ENCODE measurements around the gene C3AR1. TPM values are rescaled to one million over a fixed set of nuclear protein-coding genes. Genes with fewer than 3 reads are reported as not detected.
A peak's percentile ranks its signal among the peaks of the same experiment; 100 is the strongest.

C3AR1 gene
- total RNA-seq, 1 experiment from 2014 or later: not detected

DNA sequence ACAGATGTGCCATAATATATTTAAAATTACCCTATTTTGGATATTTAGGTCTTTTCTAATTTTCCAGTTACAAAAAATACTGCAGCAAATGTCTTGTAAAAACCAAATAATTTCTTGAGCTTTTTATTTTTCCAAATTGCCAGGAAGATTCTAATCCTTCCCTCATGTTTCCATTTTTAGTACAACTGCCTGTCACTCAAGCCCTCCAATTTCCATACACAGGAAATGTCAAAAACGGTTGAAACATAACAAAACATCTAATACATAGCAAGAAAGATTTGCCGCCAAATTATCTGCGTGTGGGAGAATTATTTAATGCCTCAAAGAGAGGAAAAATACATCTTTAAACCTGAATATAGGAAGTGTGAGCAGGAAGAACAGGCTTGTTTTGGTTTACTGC is 36.0 kb downstream of the C3AR1 start:
- intact Hi-C loops (cut with micrococcal nuclease; ENCODE audit: unreplicated experiment) (no loop called here), in situ Hi-C loops (cut with HindIII; ENCODE audit: low pct_unique_long_range_greater_than_20kb, low sequenced_read_pairs) (no loop called here)
- Histone ChIP-seq H3K36me3 (ENCODE audit: control insufficient read depth, insufficient read depth, low read length) (no peaks in the 10 kb centered on the region; the same call in 1 of the 2 replicates), H3K4me1 (ENCODE audit: control insufficient read depth, insufficient read depth, low read length) (peaks cover 15% of the 10 kb centered on the region), H3K9me3 (ENCODE audit: control insufficient read depth, insufficient read depth, low read depth, low read length) (no peaks in the 10 kb centered on the region), H3K27me3 (ENCODE audit: control insufficient read depth, insufficient read depth, low read length) (no peaks in the 10 kb centered on the region), H3K27ac (ENCODE audit: low read length) (no peak overlapping the region), H3K4me3 (ENCODE audit: low read depth in 2 of 2, low read length in 2 of 2) (no peak overlapping the region)
- CTCF ChIA-PET: no interaction called here
- POLR2A ChIA-PET: no interaction called here
- no peak for DNase-seq (ENCODE audit: low read depth, low spot score)
- TF ChIP-seq POLR2AphosphoS5 (IDR thresholded peaks at IDR 0.05; ENCODE audit: low read depth, low read length): no peak
- no TSS peak for BruUV-seq (replicated peaks)
- ATAC-seq: no peak

DNA sequence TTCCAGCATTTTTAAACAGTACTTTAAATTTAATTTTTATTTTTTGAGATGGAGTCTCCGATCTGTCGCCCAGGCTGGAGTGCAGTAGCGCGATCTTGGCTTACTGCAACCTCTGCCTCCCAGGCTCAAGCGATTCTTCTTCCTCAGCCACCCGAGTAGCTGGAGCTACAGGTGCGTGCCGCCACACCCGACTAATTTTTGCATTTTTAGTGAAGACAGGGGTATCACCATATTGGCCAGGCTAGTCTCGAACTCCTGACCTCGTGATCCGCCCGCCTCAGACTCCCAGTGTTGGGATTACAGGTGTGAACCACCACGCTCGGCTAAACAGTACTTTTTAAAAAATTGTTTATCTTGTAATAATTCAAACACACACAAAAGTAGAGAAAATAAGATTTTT is 37.9 kb downstream of the C3AR1 start:
- DNase-seq (ENCODE audit: low read depth, low spot score): no peak
- in situ Hi-C loops (cut with HindIII; ENCODE audit: low pct_unique_long_range_greater_than_20kb, low sequenced_read_pairs) (no loop called here), intact Hi-C loops (cut with micrococcal nuclease; ENCODE audit: unreplicated experiment) (no loop called here)
- Histone ChIP-seq H3K4me3 (ENCODE audit: low read depth in 2 of 2, low read length in 2 of 2) (no peak overlapping the region), H3K9me3 (ENCODE audit: control insufficient read depth, insufficient read depth, low read depth, low read length) (no peaks in the 10 kb centered on the region), H3K27me3 (ENCODE audit: control insufficient read depth, insufficient read depth, low read length) (no peaks in the 10 kb centered on the region), H3K36me3 (ENCODE audit: control insufficient read depth, insufficient read depth, low read length) (no peaks in the 10 kb centered on the region; the same call in 1 of the 2 replicates), H3K4me1 (ENCODE audit: control insufficient read depth, insufficient read depth, low read length) (no peaks in the 10 kb centered on the region; the same call in none of the 2 replicates), H3K27ac (ENCODE audit: low read length) (no peak overlapping the region)
- TF ChIP-seq, protein P1, sequence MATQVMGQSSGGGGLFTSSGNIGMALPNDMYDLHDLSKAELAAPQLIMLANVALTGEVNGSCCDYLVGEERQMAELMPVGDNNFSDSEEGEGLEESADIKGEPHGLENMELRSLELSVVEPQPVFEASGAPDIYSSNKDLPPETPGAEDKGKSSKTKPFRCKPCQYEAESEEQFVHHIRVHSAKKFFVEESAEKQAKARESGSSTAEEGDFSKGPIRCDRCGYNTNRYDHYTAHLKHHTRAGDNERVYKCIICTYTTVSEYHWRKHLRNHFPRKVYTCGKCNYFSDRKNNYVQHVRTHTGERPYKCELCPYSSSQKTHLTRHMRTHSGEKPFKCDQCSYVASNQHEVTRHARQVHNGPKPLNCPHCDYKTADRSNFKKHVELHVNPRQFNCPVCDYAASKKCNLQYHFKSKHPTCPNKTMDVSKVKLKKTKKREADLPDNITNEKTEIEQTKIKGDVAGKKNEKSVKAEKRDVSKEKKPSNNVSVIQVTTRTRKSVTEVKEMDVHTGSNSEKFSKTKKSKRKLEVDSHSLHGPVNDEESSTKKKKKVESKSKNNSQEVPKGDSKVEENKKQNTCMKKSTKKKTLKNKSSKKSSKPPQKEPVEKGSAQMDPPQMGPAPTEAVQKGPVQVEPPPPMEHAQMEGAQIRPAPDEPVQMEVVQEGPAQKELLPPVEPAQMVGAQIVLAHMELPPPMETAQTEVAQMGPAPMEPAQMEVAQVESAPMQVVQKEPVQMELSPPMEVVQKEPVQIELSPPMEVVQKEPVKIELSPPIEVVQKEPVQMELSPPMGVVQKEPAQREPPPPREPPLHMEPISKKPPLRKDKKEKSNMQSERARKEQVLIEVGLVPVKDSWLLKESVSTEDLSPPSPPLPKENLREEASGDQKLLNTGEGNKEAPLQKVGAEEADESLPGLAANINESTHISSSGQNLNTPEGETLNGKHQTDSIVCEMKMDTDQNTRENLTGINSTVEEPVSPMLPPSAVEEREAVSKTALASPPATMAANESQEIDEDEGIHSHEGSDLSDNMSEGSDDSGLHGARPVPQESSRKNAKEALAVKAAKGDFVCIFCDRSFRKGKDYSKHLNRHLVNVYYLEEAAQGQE (IDR thresholded peaks at IDR 0.05; ENCODE audit: insufficient read depth in 1 of 2, low read depth in 2 of 2, low read length in 1 of 2): no peak
- no peak for ATAC-seq
- CTCF ChIA-PET: no interaction called here
- no TSS peak for BruUV-seq (replicated peaks)
- POLR2A ChIA-PET: no interaction called here

DNA sequence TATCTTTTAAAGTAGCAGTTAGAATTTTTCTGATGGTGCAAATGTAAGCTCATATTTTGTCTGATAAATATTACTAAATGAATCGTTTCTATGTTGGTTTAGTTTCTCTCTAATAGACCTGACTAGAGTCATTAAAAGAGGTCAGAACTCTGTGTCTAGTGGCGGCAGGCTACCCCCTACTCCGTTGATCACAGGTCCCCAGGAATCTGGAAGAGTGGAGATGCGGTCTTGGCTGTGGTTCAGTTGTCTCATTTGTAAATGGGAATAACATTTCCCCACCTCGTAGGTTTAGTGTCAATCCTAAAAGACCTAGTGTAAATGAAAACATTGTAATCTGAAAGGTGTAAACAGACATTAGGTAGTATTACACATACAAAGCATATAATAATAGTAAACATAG is 38.3 kb downstream of the C3AR1 start:
- DNase-seq (ENCODE audit: low read depth, low spot score) (no peak), ATAC-seq (no peak)
- in situ Hi-C loops (cut with HindIII; ENCODE audit: low pct_unique_long_range_greater_than_20kb, low sequenced_read_pairs) (no loop called here), intact Hi-C loops (cut with micrococcal nuclease; ENCODE audit: unreplicated experiment) (no loop called here)
- ChIA-PET POLR2A (no interaction called here), CTCF (no interaction called here)
- H3K4me3 ChIP-seq (ENCODE audit: low read depth in 2 of 2, low read length in 2 of 2): peak overlapping the region; percentile 75 to 92
- no peaks in the 10 kb centered on the region; the same call in none of the 2 replicates for H3K4me1 ChIP-seq (ENCODE audit: control insufficient read depth, insufficient read depth, low read length)
- no peaks in the 10 kb centered on the region for H3K9me3 ChIP-seq (ENCODE audit: control insufficient read depth, insufficient read depth, low read depth, low read length)
- TF ChIP-seq, protein P1 (IDR thresholded peaks at IDR 0.05; ENCODE audit: insufficient read depth in 1 of 2, low read depth in 2 of 2, low read length in 1 of 2): no peak
- TF ChIP-seq TCF7L2 (IDR thresholded peaks at IDR 0.05; ENCODE audit: low read depth, low read length): no peak
- no peak for TF ChIP-seq POLR2AphosphoS5 (IDR thresholded peaks at IDR 0.05; ENCODE audit: low read depth, low read length)
- no peak for TF ChIP-seq SIN3A (IDR thresholded peaks at IDR 0.05; ENCODE audit: borderline replicate concordance, insufficient read depth, low read depth, low read length)
- TF ChIP-seq, protein P2, sequence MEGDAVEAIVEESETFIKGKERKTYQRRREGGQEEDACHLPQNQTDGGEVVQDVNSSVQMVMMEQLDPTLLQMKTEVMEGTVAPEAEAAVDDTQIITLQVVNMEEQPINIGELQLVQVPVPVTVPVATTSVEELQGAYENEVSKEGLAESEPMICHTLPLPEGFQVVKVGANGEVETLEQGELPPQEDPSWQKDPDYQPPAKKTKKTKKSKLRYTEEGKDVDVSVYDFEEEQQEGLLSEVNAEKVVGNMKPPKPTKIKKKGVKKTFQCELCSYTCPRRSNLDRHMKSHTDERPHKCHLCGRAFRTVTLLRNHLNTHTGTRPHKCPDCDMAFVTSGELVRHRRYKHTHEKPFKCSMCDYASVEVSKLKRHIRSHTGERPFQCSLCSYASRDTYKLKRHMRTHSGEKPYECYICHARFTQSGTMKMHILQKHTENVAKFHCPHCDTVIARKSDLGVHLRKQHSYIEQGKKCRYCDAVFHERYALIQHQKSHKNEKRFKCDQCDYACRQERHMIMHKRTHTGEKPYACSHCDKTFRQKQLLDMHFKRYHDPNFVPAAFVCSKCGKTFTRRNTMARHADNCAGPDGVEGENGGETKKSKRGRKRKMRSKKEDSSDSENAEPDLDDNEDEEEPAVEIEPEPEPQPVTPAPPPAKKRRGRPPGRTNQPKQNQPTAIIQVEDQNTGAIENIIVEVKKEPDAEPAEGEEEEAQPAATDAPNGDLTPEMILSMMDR (IDR thresholded peaks at IDR 0.05): no peak
- H3K27me3 ChIP-seq (ENCODE audit: control insufficient read depth, insufficient read depth, low read length): no peaks in the 10 kb centered on the region
- peak overlapping the region; percentile 93 for H3K27ac ChIP-seq (ENCODE audit: low read length)
- H3K36me3 ChIP-seq (ENCODE audit: control insufficient read depth, insufficient read depth, low read length): no peaks in the 10 kb centered on the region; the same call in 1 of the 2 replicates
- no TSS peak for BruUV-seq (replicated peaks)
